K562 (cell line): Measurements from ENCODE around the gene KLF2. TPM values are rescaled to one million over a fixed set of nuclear protein-coding genes. Genes with fewer than 3 reads are reported as not detected.

Experiments used
- ATAC-seq: fragments of 200-7000 bp; cut with Tn5 transposase; 3 replicates; pipeline ENCODE4 v1.9.1; 2020; ENCODE audit warnings: moderate library complexity
- BruUV-seq: library from RNA; stranded (reverse); fragments of 400-500 nt; replicated peaks from 2 replicates; lab custom pipeline; 2021; lab: Mats Ljungman, UMichigan
- CTCF ChIA-PET: fragments of 300-600 bp; formaldehyde crosslinking; extraction: SDS; loops from one replicate; lab custom pipeline; 2021; ENCODE audit warnings: low intra/inter-chr PET ratio; lab: Yijun Ruan, JAX
- POLR2A ChIA-PET: fragments of 300-600, 350-650 bp; sonication (Branson Sonifier 250); formaldehyde crosslinking; extraction: SDS; loops from one replicate; lab custom pipeline; 2021; ENCODE audit warnings: antibody characterized with exemption, inconsistent platforms; lab: Yijun Ruan, JAX
- DNase-seq, 4 experiments: peaks; one replicate each; pipeline versions ENCODE4 v3.0.0 to v3.0.0-alpha.2; 2011 to 2018; ENCODE audit warnings: low spot score in 3 of 4, mixed read lengths in 3 of 4; ENCODE audit errors: extremely low read depth in 1 of 4
- FAIRE-seq: peaks from 2 replicates; lab custom pipeline; 2011; peaks lifted over from hg19 to GRCh38; lab: Jason Lieb, UNC
- H2AFZ ChIP-seq: 2 replicates; pipeline ENCODE4 v1.6.0; 2011; ENCODE audit warnings: low read depth, low read length, control low read depth, inconsistent platforms
- H3K27ac ChIP-seq: fragments of 200-600 bp; 3 replicates; pipeline ENCODE4 v1.8.0; 2011; ENCODE audit warnings: low read depth, mild to moderate bottlenecking, control low read depth, inconsistent platforms, low read length, moderate library complexity, mixed read lengths; ENCODE audit errors: extremely low read depth
- H3K27me3 ChIP-seq, 2 experiments: fragments of 300-600 bp in 1 of 2; 2 replicates in 1 of 2; 3 replicates in 1 of 2; pipeline versions ENCODE4 v1.6.0 to v1.8.0; 2011; ENCODE audit warnings: inconsistent platforms in 2 of 2, low read length in 2 of 2, mild to moderate bottlenecking in 1 of 2, mixed read lengths in 1 of 2, moderate library complexity in 1 of 2; ENCODE audit not compliant: control insufficient read depth in 2 of 2, insufficient read depth in 2 of 2
- H3K36me3 ChIP-seq: fragments of 300-600 bp; 3 replicates; pipeline ENCODE4 v1.8.0; 2011; ENCODE audit warnings: mild to moderate bottlenecking, low read length, inconsistent platforms; ENCODE audit not compliant: control insufficient read depth, insufficient read depth
- H3K4me1 ChIP-seq, 2 experiments: fragments of 200-600 bp in 1 of 2; replicated peaks in 1 of 2; 2 replicates in 1 of 2; 3 replicates in 1 of 2; pipeline versions ENCODE4 v1.5.1 to v1.8.0; 2011; ENCODE audit warnings: inconsistent platforms in 2 of 2, low read length in 2 of 2, mild to moderate bottlenecking in 1 of 2, mixed read lengths in 1 of 2, moderate library complexity in 1 of 2; ENCODE audit not compliant: control insufficient read depth in 2 of 2, insufficient read depth in 2 of 2
- H3K4me2 ChIP-seq: 2 replicates; pipeline ENCODE4 v1.6.1; 2011; ENCODE audit warnings: low read length, control low read depth, inconsistent platforms, mixed read lengths; ENCODE audit not compliant: insufficient read depth
- H3K4me3 ChIP-seq: fragments of 200-600 bp; sonication (generic), shearing (Covaris generic); 2 replicates; pipeline ENCODE4 v1.5.1; 2016; ENCODE audit warnings: control low read depth, inconsistent platforms
- H3K79me2 ChIP-seq: fragments of 200-600 bp; 3 replicates; pipeline ENCODE4 v1.8.0; 2011; ENCODE audit warnings: low read length, inconsistent platforms; ENCODE audit not compliant: control insufficient read depth, insufficient read depth
- H3K9ac ChIP-seq, 2 experiments: 2 replicates each; pipeline versions ENCODE4 v1.6.0 to v1.6.1; 2011; ENCODE audit warnings: low read depth in 2 of 2, low read length in 2 of 2, control low read depth in 1 of 2, inconsistent platforms in 1 of 2, mild to moderate bottlenecking in 1 of 2, mixed read lengths in 1 of 2; ENCODE audit not compliant: insufficient read depth in 1 of 2
- H3K9me1 ChIP-seq: one replicate; pipeline ENCODE4 v1.6.0; 2011; ENCODE audit warnings: inconsistent platforms, mild to moderate bottlenecking, low read length, moderate library complexity; ENCODE audit not compliant: control insufficient read depth, insufficient read depth
- H3K9me3 ChIP-seq: replicated peaks from 2 replicates; pipeline ENCODE4 v1.5.1; 2011; ENCODE audit warnings: low read depth, low read length, inconsistent platforms; ENCODE audit not compliant: control insufficient read depth, insufficient read depth
- H4K20me1 ChIP-seq: replicated peaks from 2 replicates; pipeline ENCODE4 v1.6.1; 2011; ENCODE audit warnings: low read length, inconsistent platforms, mixed read lengths; ENCODE audit not compliant: control insufficient read depth, insufficient read depth
- ARHGAP35 ChIP-seq: fragments of 450-650 bp; IDR thresholded peaks from 2 replicates; pipeline ENCODE4 v1.6.1; 2018; ENCODE audit not compliant: partially characterized antibody
- CHAMP1 ChIP-seq: fragments of 450-650 bp; IDR thresholded peaks from 2 replicates; pipeline ENCODE4 v1.6.1; 2016; ENCODE audit warnings: mild to moderate bottlenecking
- EHMT2 ChIP-seq: fragments of 450-650 bp; IDR thresholded peaks from 2 replicates; pipeline ENCODE4 v1.6.1; 2018; ENCODE audit warnings: antibody characterized with exemption
- HDAC2 ChIP-seq: fragments of 450-650 bp; IDR thresholded peaks from 2 replicates; pipeline ENCODE4 v1.6.1; 2016; ENCODE audit warnings: mild to moderate bottlenecking
- HMG20B ChIP-seq: fragments of 250-450 bp; sonication (Bioruptor Pico); IDR thresholded peaks from 2 replicates; pipeline ENCODE4 v1.5.0; 2021; ENCODE audit warnings: mild to moderate bottlenecking
- HSF4 ChIP-seq: fragments of 250-450 bp; sonication (Bioruptor Pico); IDR thresholded peaks from 2 replicates; pipeline ENCODE4 v2.1.2; 2022; ENCODE audit warnings: mild to moderate bottlenecking, moderate library complexity, borderline replicate concordance
- MAFK ChIP-seq: IDR thresholded peaks from 2 replicates; pipeline ENCODE4 v1.6.1; 2011; ENCODE audit warnings: low read length, improper control_type of control experiment
- POLR2AphosphoS5 ChIP-seq: IDR thresholded peaks from 2 replicates; pipeline ENCODE4 v1.6.1; 2011; ENCODE audit warnings: mild to moderate bottlenecking, low read depth, low read length, moderate library complexity; ENCODE audit not compliant: control insufficient read depth, insufficient read depth
- RBFOX2 ChIP-seq: fragments of 200-400 bp; formaldehyde crosslinking; IDR thresholded peaks from 2 replicates; pipeline ENCODE4 v1.6.1; 2017; ENCODE audit warnings: low read depth, mild to moderate bottlenecking, low read length, moderate library complexity
- SPI1 ChIP-seq: IDR thresholded peaks from 2 replicates; pipeline ENCODE4 v1.6.1; 2011; ENCODE audit warnings: low read depth, low read length, control low read depth, borderline replicate concordance
- TARDBP ChIP-seq: fragments of 450-650 bp; IDR thresholded peaks from 2 replicates; pipeline ENCODE4 v1.6.1; 2016
- ZNF398 ChIP-seq: fragments of 250-450 bp; sonication (Bioruptor Pico); IDR thresholded peaks from 2 replicates; pipeline ENCODE4 v1.8.0; 2021; ENCODE audit warnings: moderate library complexity, mild to moderate bottlenecking, inconsistent platforms
- ZNF586 ChIP-seq: fragments of 450-650 bp; formaldehyde crosslinking; conservative IDR thresholded peaks from 2 replicates; pipeline ENCODE4 v1.4.0; 2020; ENCODE audit warnings: mild to moderate bottlenecking, moderate library complexity
- whole genome bisulfite sequencing: fragments of 100-300 bp; shearing (Covaris generic); methylation state at CpG from one replicate; pipeline ENCODE4 v1.1.6; 2016; ENCODE audit warnings: low coverage, mixed read lengths; ENCODE audit not compliant: insufficient coverage; ENCODE audit errors: missing lambda C conversion rate; 5-methylcytosine and 5-hydroxymethylcytosine counted together
- in situ Hi-C: fragments of 300-500 bp; cut with MboI; formaldehyde crosslinking; loops from 4 replicates; pipeline ENCODE4 v1.15.0; 2018; ENCODE audit warnings: inconsistent platforms, mixed read lengths
- intact Hi-C: fragments of 100-400 bp; cut with micrococcal nuclease; formaldehyde crosslinking; loops from 2 replicates; pipeline ENCODE4 v1.14.2; 2022
- polyA plus RNA-seq, 8 experiments: library from polyadenylated mRNA; depleted of rRNA in 4 of 8; stranded (reverse) in 5 of 8; unstranded in 3 of 8; fragments of >200 nt; fragmentation: Nextera tagmentation in 2 of 8; fragmentation: Illumina TruSeq in 1 of 8; extraction: Ambion mirVana in 2 of 8; extraction: Trizol in 1 of 8; gene quantifications; 2 replicates each; pipeline versions ENCODE4 v1.2.1 to v1.2.3, GENCODE V29; 2011 to 2014; ENCODE audit warnings: inconsistent platforms in 1 of 8, missing spikeins in 1 of 8
- total RNA-seq, 7 experiments: library from RNA; depleted of rRNA in 6 of 7; stranded (reverse); fragments of >200 nt in 6 of 7; fragmentation: Illumina TruSeq in 2 of 7; extraction: Trizol in 2 of 7; gene quantifications; 2 replicates each; pipeline versions ENCODE4 v1.2.1 to v1.2.3, GENCODE V29; 2011 to 2021; ENCODE audit warnings: low replicate concordance in 1 of 7
- TF ChIP-seq, protein P1 (sequence below), 2 experiments: fragments of 150-350 bp in 1 of 2; IDR thresholded peaks; 2 replicates each; pipeline ENCODE4 v1.6.1; 2012 to 2016; ENCODE audit warnings: low read depth in 2 of 2, low read length in 2 of 2, mild to moderate bottlenecking in 1 of 2, moderate library complexity in 1 of 2

The KLF2 gene
- total and polyA plus RNA-seq, 9 of the 15 experiments (the other 6 are each of a cell fraction or from before 2014, with no cell fraction given): 0.07 to 0.71 TPM; not detected in 7

DNA sequence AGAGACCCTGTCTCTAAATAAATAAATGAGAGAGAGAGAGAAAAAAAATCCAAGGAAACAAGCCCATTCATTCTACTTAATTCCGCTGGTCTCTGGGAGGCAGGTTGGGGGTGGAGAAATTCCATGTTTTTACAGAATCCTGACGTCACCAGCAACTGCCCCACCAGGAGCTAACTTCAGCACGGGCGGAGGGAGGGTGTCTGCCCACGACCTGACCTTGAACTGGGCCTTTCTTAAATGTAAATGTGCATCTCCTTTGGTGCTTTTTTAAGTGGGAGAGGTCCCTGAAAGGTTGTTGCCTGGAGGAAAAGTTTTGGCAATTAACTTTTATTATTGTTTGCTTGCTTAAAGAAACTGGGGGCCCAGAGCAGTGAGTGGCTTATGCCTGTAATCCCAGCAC is 15.5 kb downstream of the KLF2 start:
- Histone ChIP-seq H3K4me1 (peaks cover 0 to 14% of the 10 kb centered on the region in 2 experiments; a peak in 1 of 5 replicates), H2AFZ (no peak overlapping the region), H3K27ac (no peak overlapping the region), H3K9ac (no peak overlapping the region), H3K9me3 (no peaks in the 10 kb centered on the region), H3K4me3 (no peak overlapping the region), H3K27me3 (peaks cover 0 to 15% of the 10 kb centered on the region in 2 experiments; a peak in 2 of 5 replicates), H3K79me2 (no peaks in the 10 kb centered on the region), H4K20me1 (no peaks in the 10 kb centered on the region), H3K36me3 (no peaks in the 10 kb centered on the region), H3K9me1 (no peaks in the 10 kb centered on the region), H3K4me2 (no peak overlapping the region)
- DNase-seq (no peak), FAIRE-seq (no peak), ATAC-seq (no peak)
- in situ Hi-C loops: no loop called here
- BruUV-seq: no TSS peak
- intact Hi-C loops: no loop called here
- ChIA-PET POLR2A (no interaction called here), CTCF (no interaction called here)
- 24% methylated on average over 5 of the region's 5 CpGs for WGBS
- TF ChIP-seq HMG20B (CRISPR knock-in tag): no peak
- TF ChIP-seq ZNF586 (CRISPR knock-in tag): no peak
- TF ChIP-seq TARDBP: no peak
- TF ChIP-seq HSF4 (CRISPR knock-in tag): no peak
- no peak for TF ChIP-seq POLR2AphosphoS5
- TF ChIP-seq ZNF398 (CRISPR knock-in tag): no peak
- TF ChIP-seq RBFOX2: no peak
- TF ChIP-seq, protein P1, sequence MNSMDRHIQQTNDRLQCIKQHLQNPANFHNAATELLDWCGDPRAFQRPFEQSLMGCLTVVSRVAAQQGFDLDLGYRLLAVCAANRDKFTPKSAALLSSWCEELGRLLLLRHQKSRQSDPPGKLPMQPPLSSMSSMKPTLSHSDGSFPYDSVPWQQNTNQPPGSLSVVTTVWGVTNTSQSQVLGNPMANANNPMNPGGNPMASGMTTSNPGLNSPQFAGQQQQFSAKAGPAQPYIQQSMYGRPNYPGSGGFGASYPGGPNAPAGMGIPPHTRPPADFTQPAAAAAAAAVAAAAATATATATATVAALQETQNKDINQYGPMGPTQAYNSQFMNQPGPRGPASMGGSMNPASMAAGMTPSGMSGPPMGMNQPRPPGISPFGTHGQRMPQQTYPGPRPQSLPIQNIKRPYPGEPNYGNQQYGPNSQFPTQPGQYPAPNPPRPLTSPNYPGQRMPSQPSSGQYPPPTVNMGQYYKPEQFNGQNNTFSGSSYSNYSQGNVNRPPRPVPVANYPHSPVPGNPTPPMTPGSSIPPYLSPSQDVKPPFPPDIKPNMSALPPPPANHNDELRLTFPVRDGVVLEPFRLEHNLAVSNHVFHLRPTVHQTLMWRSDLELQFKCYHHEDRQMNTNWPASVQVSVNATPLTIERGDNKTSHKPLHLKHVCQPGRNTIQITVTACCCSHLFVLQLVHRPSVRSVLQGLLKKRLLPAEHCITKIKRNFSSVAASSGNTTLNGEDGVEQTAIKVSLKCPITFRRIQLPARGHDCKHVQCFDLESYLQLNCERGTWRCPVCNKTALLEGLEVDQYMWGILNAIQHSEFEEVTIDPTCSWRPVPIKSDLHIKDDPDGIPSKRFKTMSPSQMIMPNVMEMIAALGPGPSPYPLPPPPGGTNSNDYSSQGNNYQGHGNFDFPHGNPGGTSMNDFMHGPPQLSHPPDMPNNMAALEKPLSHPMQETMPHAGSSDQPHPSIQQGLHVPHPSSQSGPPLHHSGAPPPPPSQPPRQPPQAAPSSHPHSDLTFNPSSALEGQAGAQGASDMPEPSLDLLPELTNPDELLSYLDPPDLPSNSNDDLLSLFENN (IDR thresholded peaks at IDR 0.05; ENCODE audit: low read depth in 2 of 2, low read length in 2 of 2): no peak
- TF ChIP-seq MAFK: no peak
- no peak for TF ChIP-seq CHAMP1
- TF ChIP-seq ARHGAP35: no peak
- TF ChIP-seq SPI1: no peak
- no peak for TF ChIP-seq HDAC2
- TF ChIP-seq EHMT2: no peak
